Measurements from ENCODE around the gene NFIA.

The NFIA gene

GRCh38 chr1:61049850-61050540 lies 32.4 kb upstream of the NFIA start:
- DNase-seq (ENCODE audit: extremely low read depth, low read depth): peak; percentile 36
- peak; percentile 95 for TF ChIP-seq CTCF (IDR thresholded peaks at IDR 0.05; ENCODE audit: low read depth, low read length)

GRCh38 chr1:61050541-61051442 lies 31.6 kb upstream of the NFIA start:
- no peak for TF ChIP-seq CTCF (IDR thresholded peaks at IDR 0.05; ENCODE audit: low read depth, low read length)
- DNase-seq (ENCODE audit: extremely low read depth, low read depth): no peak

GRCh38 chr1:61051443-61051718 lies 31.0 kb upstream of the NFIA start:
- TF ChIP-seq CTCF (IDR thresholded peaks at IDR 0.05; ENCODE audit: low read depth, low read length): no peak
- DNase-seq (ENCODE audit: extremely low read depth, low read depth): no peak

GRCh38 chr1:61051719-61052394 lies 30.5 kb upstream of the NFIA start:
- no peak for TF ChIP-seq CTCF (IDR thresholded peaks at IDR 0.05; ENCODE audit: low read depth, low read length)
- no peak for DNase-seq (ENCODE audit: extremely low read depth, low read depth)

- no peak for DNase-seq (ENCODE audit: extremely low read depth, low read depth)
- no peak for TF ChIP-seq CTCF (IDR thresholded peaks at IDR 0.05; ENCODE audit: low read depth, low read length)
Measured at GRCh38 chr1:61052395-61053225, 29.8 kb upstream of the NFIA start.

- no peak for TF ChIP-seq CTCF (IDR thresholded peaks at IDR 0.05; ENCODE audit: low read depth, low read length)
Measured at GRCh38 chr1:61053226-61053711, 29.1 kb upstream of the NFIA start.

More at GRCh38 chr1:61053226-61053711, 29.1 kb upstream of the NFIA start:
- DNase-seq (ENCODE audit: extremely low read depth, low read depth): no peak

Data from AG09319 (cell line).